Iris pigment epithelial cell (primary cell): ENCODE data around the gene NBPF1.
"Not testable (repeated sequence)": the region's sequence is repeated elsewhere in the genome, so short reads cannot be mapped to it uniquely, and the experiment has no call there.

Experiments
- DNase-seq: peaks from one replicate; pipeline ENCODE4 v3.0.0-alpha.2; 2011; ENCODE audit warnings: low read depth

The NBPF1 gene

DNA sequence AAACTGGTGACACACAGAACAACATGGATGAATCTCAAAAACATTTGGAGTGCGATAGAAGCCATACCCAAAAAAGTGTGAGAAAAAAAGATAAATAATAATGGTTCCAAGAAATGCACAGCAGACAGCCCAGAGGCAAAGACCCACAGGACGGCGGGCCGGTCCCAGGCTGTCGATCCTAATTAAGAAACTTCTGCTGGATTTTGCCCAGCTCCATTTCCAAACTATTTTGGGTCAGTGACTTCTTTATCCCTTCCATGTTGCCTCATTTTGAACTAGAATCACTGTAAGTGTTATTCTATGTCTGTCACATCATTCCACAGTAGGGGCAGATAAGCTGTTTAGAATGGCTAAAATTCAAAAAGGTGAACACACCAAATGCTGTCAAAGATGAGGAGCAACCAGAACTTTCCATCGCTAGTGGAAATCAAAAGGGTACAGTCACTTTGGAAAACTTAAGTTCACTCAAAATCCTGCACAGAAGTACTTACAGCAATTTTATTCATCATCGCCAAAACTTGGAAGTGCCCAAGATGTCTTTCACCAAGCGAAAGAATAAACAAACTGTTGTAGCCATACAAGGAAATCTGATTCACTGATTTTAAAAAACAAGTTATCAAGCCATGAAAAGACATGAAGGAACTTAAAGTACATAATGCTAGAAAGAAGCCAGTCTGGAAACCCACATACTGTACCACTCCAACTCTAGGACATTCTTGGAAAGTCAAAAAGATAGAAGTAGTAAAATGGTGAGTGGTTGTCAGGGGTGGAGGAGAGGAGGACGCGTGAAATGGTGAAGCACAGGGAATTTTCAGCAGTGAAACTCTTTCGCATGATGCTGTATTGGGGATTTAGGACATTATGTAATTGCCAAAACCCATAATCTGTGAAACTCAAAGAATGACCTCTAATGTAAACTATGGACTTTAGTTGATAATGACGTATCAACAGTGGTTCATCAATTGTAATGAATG, 7.5 kb downstream of the NBPF1 start:
- no peak for DNase-seq

DNA sequence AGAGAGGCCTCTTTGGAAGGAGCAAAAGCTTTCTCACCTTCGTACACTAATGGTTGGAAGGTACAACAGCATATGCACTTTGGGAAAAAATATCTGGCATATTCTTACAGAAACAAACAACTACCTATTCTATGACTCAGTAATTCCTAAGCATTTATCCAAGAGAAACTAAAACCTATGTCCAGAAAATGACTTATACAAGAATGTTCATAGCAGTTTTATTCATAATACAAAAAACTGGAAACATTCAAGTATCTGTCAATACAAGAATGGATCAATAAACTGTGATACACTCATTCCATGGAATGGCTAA, 8.2 kb downstream of the NBPF1 start:
- peak; percentile 50 for DNase-seq

DNA sequence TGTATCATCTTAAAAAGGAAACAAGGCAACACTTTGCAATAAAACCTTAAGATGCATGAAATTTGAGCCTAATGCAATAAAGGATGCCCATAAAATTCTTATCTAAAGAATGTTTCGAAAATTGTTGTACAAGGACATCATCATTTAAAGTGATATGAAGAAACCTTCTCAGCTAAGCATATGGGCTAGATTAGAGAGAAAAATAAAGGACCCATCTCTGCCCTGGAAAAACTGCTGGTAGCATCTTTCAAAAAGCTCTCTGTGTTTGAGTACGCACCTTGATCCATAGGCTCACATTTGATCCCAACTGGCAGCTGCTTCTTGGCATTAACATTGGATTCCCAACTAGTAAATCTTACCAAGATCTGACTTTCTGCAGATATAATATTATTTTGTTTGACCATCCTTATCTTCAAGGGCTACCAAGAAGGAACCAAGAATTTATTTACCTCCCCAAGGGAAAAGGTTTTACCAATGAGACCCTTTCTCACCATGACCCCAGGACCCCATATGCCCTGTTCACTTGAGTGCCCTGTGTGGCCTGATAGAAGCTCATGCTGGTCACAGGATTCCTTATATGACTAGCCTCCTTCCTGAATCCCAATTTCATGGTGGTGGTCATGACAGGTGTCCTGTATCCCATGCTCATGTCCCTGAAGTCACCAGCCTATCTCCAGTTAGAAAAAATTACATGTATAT, 8.7 kb downstream of the NBPF1 start:
- DNase-seq: not testable (repeated sequence)

DNA sequence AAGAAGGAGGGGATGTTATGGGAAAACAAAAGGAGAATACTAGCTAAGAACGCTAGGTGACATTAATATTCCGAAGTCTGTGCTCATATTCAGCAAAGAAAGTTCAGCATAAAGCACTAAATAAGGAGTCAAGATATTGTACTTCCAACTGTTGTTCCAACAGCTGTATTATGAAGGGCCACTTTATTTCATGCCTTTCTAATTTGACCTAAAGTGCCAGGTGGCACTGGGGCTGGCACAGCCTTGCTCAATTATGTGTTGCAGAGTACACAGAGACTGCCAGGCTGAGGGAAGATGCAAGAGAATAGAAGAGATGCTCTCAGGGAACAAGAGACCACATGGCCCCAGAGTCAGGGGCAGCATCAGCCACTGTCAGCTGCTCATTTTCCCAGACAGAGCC, 9.7 kb downstream of the NBPF1 start:
- not testable (repeated sequence) for DNase-seq

DNA sequence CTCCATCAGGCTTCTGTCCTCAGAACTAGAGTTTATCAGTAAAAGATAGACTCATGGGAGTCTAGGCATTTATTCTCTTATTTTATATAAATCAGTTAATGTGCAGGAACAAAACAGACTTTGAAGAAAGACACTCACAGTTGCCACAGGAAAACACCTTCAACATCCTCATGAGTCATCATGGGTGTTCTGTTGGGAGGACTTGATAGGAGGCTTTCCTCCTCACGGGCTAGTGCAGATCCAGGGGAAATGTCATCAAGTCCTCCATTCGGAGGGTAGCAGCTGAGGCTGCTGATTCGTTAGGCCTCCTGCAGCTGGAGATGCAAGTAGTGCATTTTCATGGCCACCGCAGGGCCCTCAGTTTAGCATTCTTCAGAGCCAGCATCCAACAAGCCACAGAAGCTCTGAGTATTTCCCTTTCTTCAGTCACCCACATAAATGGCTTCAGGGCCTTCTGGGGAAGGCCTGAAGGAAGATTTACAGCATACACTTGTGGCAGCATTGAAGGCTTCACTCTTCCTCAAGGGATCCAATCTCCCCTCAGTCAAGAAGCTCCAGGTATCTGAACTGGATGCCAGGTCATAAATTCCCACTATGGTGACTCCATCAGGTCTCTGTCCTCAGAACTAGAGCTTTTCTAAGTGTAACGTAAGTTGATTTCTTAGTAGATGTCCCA, 10.9 kb downstream of the NBPF1 start:
- DNase-seq: not testable (repeated sequence)

DNA sequence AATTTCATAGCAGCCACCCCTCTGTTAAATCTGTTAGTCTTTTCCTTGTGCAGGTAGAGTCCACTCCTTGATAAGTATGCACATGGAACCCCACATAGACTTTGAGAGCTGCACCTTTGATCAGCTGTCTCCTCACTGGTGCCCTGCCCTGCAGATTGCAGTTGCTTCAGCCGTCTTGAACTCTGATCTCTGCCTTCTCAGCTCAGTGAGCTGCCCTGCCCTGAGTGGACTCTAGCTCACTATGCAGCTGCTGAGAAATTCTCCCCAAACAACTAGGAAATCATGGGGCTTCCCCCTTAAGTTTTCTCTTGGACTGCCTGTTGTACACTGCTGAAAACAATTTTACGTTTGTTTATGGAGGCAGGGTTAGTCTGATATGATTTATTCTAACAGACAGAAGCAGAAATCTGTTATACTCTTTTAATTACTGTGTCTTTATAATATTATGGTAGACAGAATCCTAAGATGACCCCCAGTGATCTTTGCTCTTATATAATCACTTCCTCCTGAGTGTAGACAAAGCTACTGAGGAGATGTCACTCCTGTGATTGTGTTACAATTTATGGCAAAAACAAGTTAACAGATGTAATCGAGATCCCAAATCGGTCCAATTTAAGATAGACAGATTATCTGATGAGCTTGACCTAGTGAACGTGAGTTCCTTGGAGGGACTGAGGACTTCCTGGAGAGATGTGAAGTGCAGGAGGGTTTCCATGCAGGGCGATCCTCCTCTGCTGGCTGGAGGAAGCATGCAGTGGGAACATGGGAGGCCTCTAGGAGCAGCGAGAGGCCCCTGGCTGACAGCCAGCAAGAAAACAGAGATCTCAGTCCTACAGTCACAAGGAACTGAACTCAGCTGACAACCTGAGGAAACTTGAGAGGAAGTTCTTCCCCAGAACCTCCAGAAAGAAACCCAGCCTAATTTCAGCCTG, 12.2 kb downstream of the NBPF1 start:
- DNase-seq: not testable (repeated sequence)

DNA sequence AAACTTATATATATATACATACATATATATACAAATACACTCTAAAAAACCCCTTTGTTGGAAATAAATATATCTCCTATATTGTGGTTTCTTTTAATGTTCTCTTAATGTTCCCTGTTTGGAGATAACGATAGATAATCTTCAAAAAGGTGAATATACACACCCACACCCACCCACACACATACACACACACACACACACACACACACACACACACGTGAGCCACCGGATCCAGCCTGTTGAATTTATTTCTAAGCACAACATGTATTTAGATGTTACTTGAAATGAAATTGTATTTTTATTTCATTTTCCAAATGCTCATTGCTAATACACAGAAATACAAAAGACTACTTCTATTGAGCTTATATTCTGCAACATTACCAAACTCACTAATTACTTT, 14.0 kb downstream of the NBPF1 start:
- not testable (repeated sequence) for DNase-seq

DNA sequence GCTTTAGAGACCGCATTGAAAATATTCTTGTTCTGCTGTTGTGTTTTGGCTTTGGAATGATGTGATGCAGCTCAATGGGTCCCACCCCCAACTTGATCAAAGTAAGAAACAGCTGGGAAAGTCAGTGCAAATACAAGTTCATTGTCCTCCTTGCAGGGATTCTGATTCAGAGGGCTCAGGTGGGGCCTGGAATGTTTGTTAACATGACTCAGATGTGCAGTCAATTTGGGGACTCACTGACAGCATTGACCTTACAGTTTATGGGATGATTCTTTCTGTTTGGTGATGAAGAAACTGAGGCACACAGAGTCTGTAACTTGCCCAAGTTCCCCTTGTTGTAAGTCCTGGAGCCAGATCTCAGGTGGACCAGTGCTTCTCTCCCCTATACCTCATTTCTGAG, 18.1 kb downstream of the NBPF1 start:
- not testable (repeated sequence) for DNase-seq

DNA sequence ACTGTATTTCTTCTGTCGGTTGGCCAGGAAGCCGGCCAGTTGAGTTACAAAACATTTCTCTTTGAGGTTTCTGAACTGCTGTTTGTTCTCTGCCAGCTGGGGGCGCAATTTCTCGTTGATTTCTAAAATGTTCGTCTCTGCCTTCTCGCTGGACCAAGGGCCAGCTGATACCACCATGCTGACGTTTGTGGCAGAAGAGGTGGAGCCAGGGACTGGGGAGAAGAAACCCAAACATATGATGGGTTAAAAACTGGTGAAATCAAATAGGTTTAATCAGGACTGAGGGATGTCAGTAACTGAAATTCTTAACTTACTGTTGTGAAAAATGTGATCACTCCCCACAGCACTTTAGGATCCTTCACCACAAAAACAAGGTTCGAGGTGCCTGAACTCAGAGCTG, 21.5 kb downstream of the NBPF1 start:
- DNase-seq: not testable (repeated sequence)

DNA sequence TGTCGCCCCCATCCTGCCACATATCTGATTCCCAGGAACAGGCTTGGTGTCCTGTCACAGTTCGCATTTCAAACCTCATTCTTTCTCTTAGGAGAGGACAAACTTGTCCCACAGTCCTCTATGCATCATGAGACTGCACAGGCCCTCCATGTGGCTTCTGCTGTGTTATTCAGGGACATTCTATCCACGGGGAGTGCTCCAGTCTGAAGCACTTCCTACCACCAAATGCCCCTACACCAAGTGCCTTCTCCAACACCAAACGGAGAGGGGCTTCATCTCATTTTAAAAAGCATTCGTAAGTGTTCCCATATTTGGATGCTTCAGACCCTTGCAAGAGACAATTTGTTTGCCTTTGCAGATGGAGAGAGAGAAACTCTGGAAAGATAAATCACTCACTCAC, 25.3 kb downstream of the NBPF1 start:
- DNase-seq: not testable (repeated sequence)

DNA sequence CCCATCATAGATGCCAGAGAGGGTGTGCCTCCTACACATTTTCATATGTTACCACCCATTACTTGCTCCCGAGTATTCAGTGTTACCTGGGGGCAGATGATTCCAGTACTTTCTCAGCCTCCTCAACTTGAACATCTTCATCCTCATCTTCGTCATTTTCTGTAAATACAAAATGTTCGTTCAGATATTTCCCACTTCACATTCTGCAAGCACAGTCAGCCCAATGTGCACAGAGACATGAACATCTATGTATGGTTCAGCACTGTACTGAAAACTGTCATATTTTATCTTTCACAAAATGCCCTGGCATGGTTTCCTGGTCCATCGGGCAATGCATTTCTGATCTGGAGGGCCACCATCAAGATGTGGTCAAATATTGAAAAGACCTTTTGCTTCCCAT, 25.7 kb downstream of the NBPF1 start:
- not testable (repeated sequence) for DNase-seq

DNA sequence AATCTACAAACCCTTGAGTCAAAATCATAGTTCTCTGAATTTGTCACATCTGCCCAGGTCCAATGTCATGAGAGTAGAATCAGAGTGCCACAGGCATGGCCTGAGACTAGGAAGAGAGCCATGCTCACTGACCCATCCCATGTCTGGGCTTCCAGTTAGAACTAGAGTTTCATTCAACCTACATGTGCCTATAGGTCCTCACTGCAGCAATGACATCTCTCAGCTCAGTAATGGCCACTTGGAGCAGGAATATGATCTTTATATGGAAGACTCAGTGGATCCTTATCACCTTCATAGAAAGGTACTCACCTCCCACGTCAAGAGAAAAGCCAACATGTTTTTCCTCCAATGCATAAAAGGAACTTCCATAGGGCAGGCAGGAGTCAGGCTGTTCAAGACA, 48.0 kb downstream of the NBPF1 start:
- not testable (repeated sequence) for DNase-seq

DNA sequence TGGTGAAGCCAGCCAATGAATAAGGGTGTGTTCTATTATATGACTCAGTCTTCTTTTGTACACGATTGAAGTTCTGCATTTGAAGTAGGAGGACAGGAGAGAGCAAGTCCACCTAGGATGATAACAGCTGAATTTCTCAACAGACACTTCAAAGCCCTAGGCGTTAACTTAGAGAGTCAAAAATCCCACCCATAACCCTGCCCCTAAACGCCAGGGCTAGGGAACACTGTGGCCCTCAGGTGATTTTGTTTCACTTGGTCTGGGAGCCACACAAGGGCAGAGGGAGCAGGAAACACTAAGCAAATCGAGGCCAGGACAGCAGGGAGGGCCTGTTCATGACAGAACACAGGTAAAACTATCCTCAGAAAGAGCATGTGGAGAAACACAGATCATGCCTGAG, 52.3 kb downstream of the NBPF1 start:
- DNase-seq: not testable (repeated sequence)

DNA sequence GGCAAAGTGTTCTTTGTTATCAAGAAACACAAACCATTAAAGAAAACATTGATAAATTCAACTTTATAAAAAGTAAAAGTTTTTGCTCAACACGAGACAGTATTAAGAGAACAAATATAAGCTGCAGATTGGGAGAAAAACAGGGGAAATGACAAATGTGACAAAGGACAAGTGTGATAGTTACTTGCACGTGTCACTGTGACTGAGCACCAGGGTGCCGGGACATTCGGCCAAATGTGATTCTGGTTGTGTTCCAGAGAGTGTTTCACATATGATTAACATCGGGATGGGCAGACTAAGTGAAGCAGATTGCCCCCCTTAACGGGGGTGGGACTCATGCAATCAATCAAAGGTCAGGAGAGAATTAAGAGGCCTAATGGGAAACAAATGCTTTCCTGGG, 52.9 kb downstream of the NBPF1 start:
- not testable (repeated sequence) for DNase-seq

DNA sequence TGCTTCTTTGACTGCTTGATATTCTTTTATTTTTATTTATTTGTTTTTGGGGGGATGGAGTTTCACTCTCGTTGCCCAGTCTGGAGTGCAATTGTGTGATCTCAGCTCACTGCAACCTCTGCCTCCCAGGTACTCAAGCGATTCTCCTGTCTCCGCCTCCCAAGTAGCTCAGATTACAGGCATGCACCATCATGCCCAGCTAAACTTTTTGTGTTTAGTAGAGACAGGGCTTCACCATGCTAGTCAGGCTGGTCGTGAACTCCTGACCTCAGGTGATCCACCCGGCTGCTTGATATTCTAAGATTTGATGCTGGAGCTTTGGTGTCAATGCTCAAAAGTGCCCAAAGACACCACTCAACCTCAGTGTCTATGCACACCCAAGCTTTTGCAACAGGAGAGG, 53.7 kb downstream of the NBPF1 start:
- DNase-seq: not testable (repeated sequence)

DNA sequence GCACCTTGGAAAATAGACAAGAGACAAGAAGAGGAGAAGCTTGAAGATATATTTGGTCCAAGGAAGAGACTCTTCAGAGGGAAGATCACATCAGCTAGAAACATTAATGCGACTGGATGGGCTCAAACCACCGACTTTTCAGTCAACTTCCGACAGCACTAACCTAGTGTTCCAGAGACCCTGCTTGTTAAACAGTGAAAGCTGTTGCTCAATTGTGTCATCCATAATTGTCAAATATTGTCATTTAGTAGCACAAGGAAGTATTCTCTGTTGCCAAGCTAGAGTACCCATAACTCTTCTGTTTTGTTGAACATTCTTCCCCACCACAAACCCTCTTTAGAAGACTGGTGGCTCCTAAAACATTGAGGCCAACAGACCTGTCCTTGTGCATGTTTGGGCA, 56.3 kb downstream of the NBPF1 start:
- not testable (repeated sequence) for DNase-seq

DNA sequence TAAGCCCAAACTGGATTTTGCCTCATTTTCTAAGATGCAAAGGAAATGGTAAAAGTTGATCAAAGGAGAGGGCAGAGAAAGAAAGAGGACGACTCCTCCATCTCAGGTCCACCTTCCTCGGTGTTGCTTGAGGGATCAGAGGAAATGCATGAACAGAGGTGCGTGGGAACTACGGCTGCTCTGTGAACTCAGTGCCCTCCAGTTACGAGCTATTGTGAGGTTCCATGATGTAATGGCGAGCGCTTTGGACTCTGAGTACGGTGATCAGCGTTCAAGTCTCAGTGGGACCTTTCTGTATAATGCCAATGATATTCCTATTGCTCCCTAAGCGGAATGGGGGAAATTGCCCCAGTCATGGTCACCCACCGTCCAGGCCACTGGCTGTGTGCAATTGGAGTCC, 60.1 kb downstream of the NBPF1 start:
- DNase-seq: not testable (repeated sequence)

DNA sequence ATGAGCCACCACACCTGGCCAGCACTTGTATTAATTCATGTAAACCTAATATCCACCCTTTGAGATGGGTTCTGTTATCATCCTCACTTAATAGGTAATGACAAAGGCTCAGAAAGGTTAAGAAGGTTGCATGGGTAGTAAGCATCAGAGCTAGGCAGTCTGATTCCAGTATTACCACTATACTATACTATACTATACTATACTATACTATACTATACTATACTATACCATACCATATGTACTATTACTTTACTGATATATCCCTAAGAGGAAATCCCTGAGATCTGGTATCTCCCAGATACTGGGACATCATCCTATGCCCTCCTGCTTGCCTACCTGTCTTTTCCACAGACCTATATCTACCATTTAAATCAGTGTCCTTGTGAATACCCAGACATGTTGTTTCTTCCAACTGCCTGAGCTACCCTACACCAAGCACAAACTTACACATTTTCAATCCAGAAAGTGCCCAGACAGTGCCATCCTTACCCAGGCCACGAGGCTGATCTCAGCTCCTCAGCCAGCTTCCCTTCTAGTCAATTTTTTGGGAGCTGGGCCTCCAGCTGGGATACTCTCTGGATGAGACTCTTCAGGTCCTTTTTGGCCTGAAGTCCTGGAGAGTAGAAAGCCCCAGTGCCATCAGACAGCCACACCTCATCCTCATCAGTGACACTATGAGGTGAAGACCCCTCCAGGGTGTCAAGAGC, 63.0 kb downstream of the NBPF1 start:
- not testable (repeated sequence) for DNase-seq

DNA sequence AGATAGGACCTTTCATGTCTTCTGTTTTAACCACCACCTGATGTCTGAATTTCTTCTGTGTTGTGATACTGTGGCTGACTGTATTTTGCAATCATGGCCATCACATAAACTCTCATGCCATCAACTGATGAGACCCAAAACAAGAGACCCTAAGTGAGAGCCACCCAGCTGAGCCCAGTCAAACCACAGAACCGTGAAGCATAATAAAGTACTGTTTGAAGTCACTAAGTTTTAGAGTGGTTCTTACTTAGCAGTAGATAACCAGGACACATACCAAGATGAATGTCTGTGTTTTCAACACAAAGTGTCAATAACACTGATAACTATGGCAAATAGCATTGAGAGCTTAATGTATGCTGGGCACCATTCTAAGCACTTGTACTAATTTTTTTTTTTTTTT, 63.8 kb downstream of the NBPF1 start:
- DNase-seq: not testable (repeated sequence)

DNA sequence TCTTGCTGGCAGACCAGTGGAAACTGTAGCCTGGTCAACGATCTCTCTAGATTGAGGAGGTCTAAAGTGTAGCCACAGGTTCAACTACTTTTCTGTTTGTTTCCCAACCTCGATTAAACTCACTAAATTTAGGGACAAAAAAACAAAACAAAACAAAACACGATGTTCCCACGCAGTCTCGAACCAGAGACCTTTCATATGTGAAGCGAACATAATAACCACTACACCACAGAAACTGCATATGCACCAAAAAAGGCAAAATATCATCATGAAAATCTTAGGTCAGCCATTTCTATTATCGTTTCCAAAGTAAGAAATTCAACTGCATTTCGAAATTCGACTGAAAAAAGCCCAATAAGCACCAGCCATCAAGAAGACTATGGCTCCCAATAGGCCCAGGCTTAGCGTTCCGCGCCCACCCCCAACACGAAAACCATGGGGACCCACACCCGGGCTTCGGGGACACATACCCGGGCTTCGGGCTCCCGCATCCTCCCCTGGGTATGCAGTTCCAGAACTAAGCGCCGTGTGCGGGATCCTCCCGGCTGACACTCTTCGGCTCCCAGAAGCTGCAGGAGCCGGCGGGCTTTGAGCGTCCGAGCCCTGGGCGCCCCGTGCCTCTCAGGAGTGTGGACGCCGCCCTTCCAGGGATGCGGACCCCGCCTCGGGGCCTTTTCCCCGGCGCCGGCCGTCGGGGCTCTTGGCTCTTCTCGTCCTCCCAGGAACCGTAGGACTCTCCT, 65.7 kb downstream of the NBPF1 start:
- peak; percentile 6 for DNase-seq
